Mucosa of rectum (tissue), 2 donors: Measurements from ENCODE around the gene MAGEA2.
"Not testable (repeated sequence)": the region's sequence is repeated elsewhere in the genome, so short reads cannot be mapped to it uniquely, and the experiment has no call there.

Experiments used
- H3K27ac ChIP-seq, 2 donors: one replicate each; pipeline ENCODE4 v1.7.0; 2013; ENCODE audit warnings: inconsistent platforms in 2 of 2, low read depth in 2 of 2, low read length in 2 of 2
- H3K27me3 ChIP-seq, 2 donors: one replicate each; pipeline ENCODE4 v1.7.0; 2013; ENCODE audit warnings: low read length in 2 of 2; ENCODE audit not compliant: control insufficient read depth in 2 of 2, insufficient read depth in 2 of 2
- H3K36me3 ChIP-seq, 2 donors: one replicate each; pipeline ENCODE4 v1.7.0; 2013; ENCODE audit warnings: low read length in 2 of 2; ENCODE audit not compliant: control insufficient read depth in 2 of 2, insufficient read depth in 2 of 2
- H3K4me1 ChIP-seq, 2 donors: one replicate each; pipeline ENCODE4 v1.7.0; 2013; ENCODE audit warnings: low read length in 2 of 2, mild to moderate bottlenecking in 1 of 2; ENCODE audit not compliant: control insufficient read depth in 2 of 2, insufficient read depth in 2 of 2
- H3K4me3 ChIP-seq, 2 donors: one replicate each; pipeline ENCODE4 v1.7.0; 2013; ENCODE audit warnings: low read length in 2 of 2
- H3K9ac ChIP-seq, 2 donors: one replicate each; pipeline ENCODE4 v1.7.0; 2013; ENCODE audit warnings: low read length in 2 of 2, low read depth in 1 of 2, mild to moderate bottlenecking in 1 of 2
- H3K9me3 ChIP-seq, 2 donors: one replicate each; pipeline ENCODE4 v1.7.0; 2013; ENCODE audit warnings: low read length in 2 of 2; ENCODE audit not compliant: control insufficient read depth in 2 of 2
- donor health status: healthy.
- donor health status: Normal muscosa, but diverticular disease.

MAGEA2 gene

GRCh38 chrX:152753686-152754650 is at the start of gene MAGEA2:
Gene MAGEA2, minus strand, starts transcription at chrX:152753842. Its CDS starts 2,479 bp downstream, at chrX:152751363.
- H3K36me3 ChIP-seq, H3K27me3 ChIP-seq, H3K9me3 ChIP-seq, H3K27ac ChIP-seq, H3K4me3 ChIP-seq, H3K4me1 ChIP-seq, H3K9ac ChIP-seq: not testable (repeated sequence)

GRCh38 chrX:152798945-152799344 is 45.3 kb upstream of the MAGEA2 start:
- no peak overlapping the region for H3K27ac ChIP-seq
- H3K9ac ChIP-seq = no peak overlapping the region

GRCh38 chrX:152787062-152787461 is 33.4 kb upstream of the MAGEA2 start:
- H3K27ac ChIP-seq, H3K4me3 ChIP-seq, H3K9ac ChIP-seq, H3K36me3 ChIP-seq, H3K27me3 ChIP-seq, H3K4me1 ChIP-seq, H3K9me3 ChIP-seq: not testable (repeated sequence)

More at GRCh38 chrX:152798945-152799344, 45.3 kb upstream of the MAGEA2 start:
- Histone ChIP-seq H3K4me3 (no peak overlapping the region), H3K27me3 (peaks cover 0 to 2% of the 10 kb centered on the region in 2 donors), H3K36me3 (no peaks in the 10 kb centered on the region), H3K4me1 (no peaks in the 10 kb centered on the region), H3K9me3 (no peaks in the 10 kb centered on the region)

GRCh38 chrX:152769549-152770289 is 16.1 kb upstream of the MAGEA2 start, which contains the start of gene MAGEA6:
Gene MAGEA6, minus strand, starts transcription at chrX:152769689. Its CDS starts 2,039 bp downstream, at chrX:152767650.
- H3K27ac ChIP-seq, H3K4me3 ChIP-seq, H3K36me3 ChIP-seq, H3K9me3 ChIP-seq, H3K27me3 ChIP-seq, H3K9ac ChIP-seq, H3K4me1 ChIP-seq: not testable (repeated sequence)

GRCh38 chrX:152766562-152766961 is 12.9 kb upstream of the MAGEA2 start:
- H3K27me3 ChIP-seq, H3K9ac ChIP-seq, H3K36me3 ChIP-seq, H3K9me3 ChIP-seq, H3K4me3 ChIP-seq, H3K4me1 ChIP-seq, H3K27ac ChIP-seq: not testable (repeated sequence)

- H3K9ac ChIP-seq, H3K4me1 ChIP-seq, H3K9me3 ChIP-seq, H3K27ac ChIP-seq, H3K27me3 ChIP-seq, H3K4me3 ChIP-seq, H3K36me3 ChIP-seq: not testable (repeated sequence)
Observed at GRCh38 chrX:152761582-152761981, 7.9 kb upstream of the MAGEA2 start.

GRCh38 chrX:152759544-152759943 is 5.9 kb upstream of the MAGEA2 start:
- H3K4me1 ChIP-seq, H3K9ac ChIP-seq, H3K27me3 ChIP-seq, H3K36me3 ChIP-seq, H3K9me3 ChIP-seq, H3K27ac ChIP-seq, H3K4me3 ChIP-seq: not testable (repeated sequence)

- not testable (repeated sequence) for H3K9me3 ChIP-seq, H3K27me3 ChIP-seq, H3K36me3 ChIP-seq, H3K4me3 ChIP-seq, H3K27ac ChIP-seq, H3K9ac ChIP-seq, H3K4me1 ChIP-seq
Observed at GRCh38 chrX:152758918-152759317, 5.3 kb upstream of the MAGEA2 start, which contains the start of gene CSAG3. Gene CSAG3, plus strand, starts transcription at chrX:152759218.

GRCh38 chrX:152754871-152755270 is 1.2 kb upstream of the MAGEA2 start:
- not testable (repeated sequence) for H3K9me3 ChIP-seq, H3K27ac ChIP-seq, H3K27me3 ChIP-seq, H3K9ac ChIP-seq, H3K36me3 ChIP-seq, H3K4me3 ChIP-seq, H3K4me1 ChIP-seq

GRCh38 chrX:152738560-152738959 is 15.1 kb downstream of the MAGEA2 start:
- no peak overlapping the region for H3K9ac ChIP-seq
- no peaks in the 10 kb centered on the region for H3K36me3 ChIP-seq
- no peaks in the 10 kb centered on the region for H3K4me1 ChIP-seq
- no peak overlapping the region for H3K4me3 ChIP-seq
- H3K27ac ChIP-seq = no peak overlapping the region
- no peaks in the 10 kb centered on the region for H3K27me3 ChIP-seq
- no peaks in the 10 kb centered on the region for H3K9me3 ChIP-seq
